ENCODE measurements around the gene ADGRB3.

GRCh38 chr6:68729377-68729903 lies 94.4 kb downstream of the ADGRB3 start:
- no peak for TF ChIP-seq GATA2 (IDR thresholded peaks at IDR 0.05; ENCODE audit: low read depth, low read length)
- no peak for TF ChIP-seq GATA3 (IDR thresholded peaks at IDR 0.05; ENCODE audit: low read depth, low read length)

All from SH-SY5Y (cell line).